ENCODE results near the gene TMEM163. TPM values are rescaled to one million over a fixed set of nuclear protein-coding genes. Genes with fewer than 3 reads are reported as not detected.

The TMEM163 gene
- total RNA-seq, 6 experiments from 2014 or later = 0.06 to 0.20 (median 0.07) TPM; not detected in 3

DNA sequence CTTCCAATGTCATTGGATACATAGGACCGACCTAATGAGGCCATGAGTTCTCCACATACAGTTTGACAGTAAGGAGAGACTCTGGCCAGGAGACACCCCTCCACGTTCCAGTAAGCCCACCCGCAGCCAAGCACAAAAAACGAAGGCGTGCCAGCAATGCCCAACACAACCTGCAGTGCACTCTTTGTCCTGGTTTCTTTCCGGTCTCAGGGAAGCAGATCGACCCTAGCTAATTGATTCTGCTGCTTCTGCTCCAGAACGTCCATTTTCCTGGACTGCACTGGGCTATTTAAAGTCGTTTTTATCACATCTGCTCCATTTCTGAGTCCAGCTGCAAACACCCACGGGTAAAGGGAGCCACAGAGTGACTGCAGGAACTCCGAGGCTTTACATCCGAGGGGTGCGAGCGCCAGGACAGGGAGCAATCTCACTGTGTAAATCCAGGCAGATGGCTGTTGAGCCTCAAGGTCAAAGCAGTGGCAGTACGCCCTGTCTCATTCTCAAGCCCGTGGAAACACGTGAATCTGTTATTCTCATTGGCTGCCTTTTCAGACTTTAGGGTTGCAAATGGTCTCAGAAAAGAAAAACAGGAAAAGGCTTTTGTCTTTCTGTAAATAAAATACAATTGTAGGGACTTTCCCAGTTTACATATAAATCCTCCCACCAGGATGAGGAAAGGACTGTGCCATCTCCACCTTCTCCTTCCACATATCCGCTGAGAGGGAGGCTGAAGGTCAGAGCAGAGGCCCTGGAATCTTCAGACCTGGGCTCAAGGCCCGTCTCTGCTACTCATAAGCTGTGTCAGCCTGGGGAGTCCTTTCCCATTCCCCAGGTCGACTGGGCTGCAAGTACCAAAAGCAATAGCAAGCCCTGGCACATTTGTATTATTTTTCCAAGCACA is 40.7 kb downstream of the TMEM163 start:
- no peaks in the 10 kb centered on the region for H3K27me3 ChIP-seq
- DNase-seq (no peak), ATAC-seq (peak in 1 of 4 donors; percentile 17)

GRCh38 chr2:134676960-134677359 is 41.8 kb downstream of the TMEM163 start:
- H3K9me3 ChIP-seq = no peaks in the 10 kb centered on the region
- H3K4me3 ChIP-seq = no peak overlapping the region
- no peak for TF ChIP-seq POLR2A (IDR thresholded peaks at IDR 0.05)
- TF ChIP-seq, protein P1, sequence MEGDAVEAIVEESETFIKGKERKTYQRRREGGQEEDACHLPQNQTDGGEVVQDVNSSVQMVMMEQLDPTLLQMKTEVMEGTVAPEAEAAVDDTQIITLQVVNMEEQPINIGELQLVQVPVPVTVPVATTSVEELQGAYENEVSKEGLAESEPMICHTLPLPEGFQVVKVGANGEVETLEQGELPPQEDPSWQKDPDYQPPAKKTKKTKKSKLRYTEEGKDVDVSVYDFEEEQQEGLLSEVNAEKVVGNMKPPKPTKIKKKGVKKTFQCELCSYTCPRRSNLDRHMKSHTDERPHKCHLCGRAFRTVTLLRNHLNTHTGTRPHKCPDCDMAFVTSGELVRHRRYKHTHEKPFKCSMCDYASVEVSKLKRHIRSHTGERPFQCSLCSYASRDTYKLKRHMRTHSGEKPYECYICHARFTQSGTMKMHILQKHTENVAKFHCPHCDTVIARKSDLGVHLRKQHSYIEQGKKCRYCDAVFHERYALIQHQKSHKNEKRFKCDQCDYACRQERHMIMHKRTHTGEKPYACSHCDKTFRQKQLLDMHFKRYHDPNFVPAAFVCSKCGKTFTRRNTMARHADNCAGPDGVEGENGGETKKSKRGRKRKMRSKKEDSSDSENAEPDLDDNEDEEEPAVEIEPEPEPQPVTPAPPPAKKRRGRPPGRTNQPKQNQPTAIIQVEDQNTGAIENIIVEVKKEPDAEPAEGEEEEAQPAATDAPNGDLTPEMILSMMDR (IDR thresholded peaks at IDR 0.05) = no peak
- ATAC-seq = no peak
- no peak overlapping the region for H3K27ac ChIP-seq
- no peaks in the 10 kb centered on the region for H3K36me3 ChIP-seq
- H3K4me1 ChIP-seq = no peaks in the 10 kb centered on the region
- intact Hi-C loops (cut with DNase I) = no loop called here
- 39% methylated on average over 7 of the region's 12 CpGs for WGBS (ENCODE audit: insufficient coverage, low coverage, low lambda C conversion rate, missing lambda C conversion rate)
- DNase-seq = no peak
- H3K27me3 ChIP-seq = no peaks in the 10 kb centered on the region

More for the DNA sequence above, 40.7 kb downstream of the TMEM163 start:
- no peaks in the 10 kb centered on the region for H3K4me1 ChIP-seq
- intact Hi-C loops (cut with DNase I) = no loop called here
- TF ChIP-seq, protein P1 (IDR thresholded peaks at IDR 0.05) = no peak
- TF ChIP-seq POLR2A (IDR thresholded peaks at IDR 0.05) = no peak
- 50% methylated on average over 18 of the region's 20 CpGs for WGBS (ENCODE audit: insufficient coverage, low coverage, low lambda C conversion rate, missing lambda C conversion rate)
- H3K27ac ChIP-seq = no peak overlapping the region
- no peaks in the 10 kb centered on the region for H3K36me3 ChIP-seq
- H3K4me3 ChIP-seq = no peak overlapping the region
- H3K9me3 ChIP-seq = no peaks in the 10 kb centered on the region

DNA sequence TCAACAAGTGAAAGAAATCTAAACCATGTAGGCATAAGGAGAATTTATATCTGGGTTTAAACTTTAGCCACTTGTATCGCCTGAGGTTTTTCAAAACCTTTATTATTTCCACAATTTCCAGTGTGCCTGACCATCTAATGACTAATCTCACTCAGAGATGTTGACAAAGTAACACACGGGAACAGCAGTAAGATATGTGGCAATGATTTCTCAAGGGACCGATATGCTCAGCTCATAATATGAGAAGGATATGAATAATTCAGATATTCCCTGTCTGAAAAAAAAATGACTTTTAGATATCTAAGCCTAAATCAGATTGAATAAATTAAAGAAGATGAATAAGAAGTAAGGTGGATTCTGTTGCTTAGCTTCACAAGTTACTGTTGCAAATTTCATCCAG is 43.5 kb downstream of the TMEM163 start:
- intact Hi-C loops (cut with DNase I) = no loop called here
- no peak for TF ChIP-seq POLR2A (IDR thresholded peaks at IDR 0.05)
- TF ChIP-seq, protein P1 (IDR thresholded peaks at IDR 0.05) = no peak
- Histone ChIP-seq H3K9me3 (no peaks in the 10 kb centered on the region), H3K27me3 (no peaks in the 10 kb centered on the region), H3K4me1 (no peaks in the 10 kb centered on the region), H3K27ac (no peak overlapping the region), H3K4me3 (no peak overlapping the region), H3K36me3 (no peaks in the 10 kb centered on the region)
- 50% methylated on average over 3 of the region's 3 CpGs for WGBS (ENCODE audit: insufficient coverage, low coverage, low lambda C conversion rate, missing lambda C conversion rate)
- no peak for DNase-seq
- ATAC-seq = no peak

DNA sequence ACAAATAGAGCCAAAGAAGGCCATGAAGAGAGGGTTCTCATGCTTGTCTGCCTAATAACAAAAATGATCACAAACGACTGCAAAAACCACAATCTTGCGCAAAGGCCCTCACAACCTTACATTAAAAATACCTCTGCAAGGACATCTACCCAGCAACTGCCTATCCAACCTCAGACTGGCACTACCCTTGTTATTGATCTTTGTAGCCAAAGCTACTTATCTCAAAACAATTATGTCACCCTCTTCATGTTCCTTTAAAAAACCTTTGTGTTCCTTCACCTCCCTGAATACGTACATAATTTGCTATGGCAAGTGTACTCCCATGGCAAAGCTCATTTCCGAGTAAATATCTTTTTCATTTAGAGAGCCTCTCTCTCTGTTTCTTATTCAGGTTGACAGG is 44.1 kb downstream of the TMEM163 start:
- no peaks in the 10 kb centered on the region for H3K36me3 ChIP-seq
- ATAC-seq (no peak), DNase-seq (no peak)
- H3K4me3 ChIP-seq = no peak overlapping the region
- no peaks in the 10 kb centered on the region for H3K4me1 ChIP-seq
- 62% methylated on average over 4 of the region's 4 CpGs for WGBS (ENCODE audit: insufficient coverage, low coverage, low lambda C conversion rate, missing lambda C conversion rate)
- H3K9me3 ChIP-seq = no peaks in the 10 kb centered on the region
- intact Hi-C loops (cut with DNase I) = no loop called here
- H3K27ac ChIP-seq = no peak overlapping the region
- no peaks in the 10 kb centered on the region for H3K27me3 ChIP-seq
- TF ChIP-seq, protein P1 (IDR thresholded peaks at IDR 0.05) = no peak
- TF ChIP-seq POLR2A (IDR thresholded peaks at IDR 0.05) = no peak
